HG03378 (cell line): ENCODE measurements around the gene HPS1.

Source experiments
- ATAC-seq: cut with Tn5 transposase; IDR thresholded peaks from one replicate; pipeline ENCODE4 v1.9.1; 2021; ENCODE audit warnings: mild to moderate bottlenecking, moderate library complexity; ENCODE audit not compliant: unreplicated experiment

The HPS1 gene

GRCh38 chr10:98433881-98434732, 12.6 kb downstream of the HPS1 start:
- ATAC-seq: no peak

GRCh38 chr10:98433371-98433770, 13.4 kb downstream of the HPS1 start:
- ATAC-seq: no peak

- ATAC-seq: no peak
Observed at GRCh38 chr10:98432330-98432729, 14.4 kb downstream of the HPS1 start.

- no peak for ATAC-seq
Observed at GRCh38 chr10:98431016-98431415, 15.7 kb downstream of the HPS1 start.

GRCh38 chr10:98430427-98430826, 16.3 kb downstream of the HPS1 start:
- no peak for ATAC-seq

GRCh38 chr10:98429320-98430072, 17.2 kb downstream of the HPS1 start:
- ATAC-seq: no peak

GRCh38 chr10:98427011-98427515, 19.7 kb downstream of the HPS1 start:
- no peak for ATAC-seq

- peak; percentile 56 for ATAC-seq
Observed at GRCh38 chr10:98425511-98426352, 21.0 kb downstream of the HPS1 start.

- ATAC-seq: no peak
Observed at GRCh38 chr10:98424295-98425254, 22.2 kb downstream of the HPS1 start.

- ATAC-seq: no peak
Observed at GRCh38 chr10:98423691-98424120, 23.0 kb downstream of the HPS1 start.

GRCh38 chr10:98422182-98422581, 24.6 kb downstream of the HPS1 start:
- no peak for ATAC-seq

GRCh38 chr10:98420786-98421185, 25.9 kb downstream of the HPS1 start:
- no peak for ATAC-seq

- ATAC-seq: no peak
Observed at GRCh38 chr10:98419469-98420261, 27.1 kb downstream of the HPS1 start.

GRCh38 chr10:98418665-98419468, 27.9 kb downstream of the HPS1 start:
- no peak for ATAC-seq

- ATAC-seq: no peak
Observed at GRCh38 chr10:98417973-98418664, 28.6 kb downstream of the HPS1 start.

GRCh38 chr10:98417481-98417959, 29.2 kb downstream of the HPS1 start:
- no peak for ATAC-seq

GRCh38 chr10:98416606-98417388, 29.9 kb downstream of the HPS1 start:
- no peak for ATAC-seq
